GM12872 (cell line): Measurements from ENCODE around the gene KLKB1.

Experiments used
- CTCF ChIP-seq: IDR thresholded peaks from 3 replicates; pipeline ENCODE4 v1.5.1; 2011; ENCODE audit warnings: low read depth, mild to moderate bottlenecking, low read length, moderate library complexity; ENCODE audit not compliant: insufficient read depth

Gene KLKB1

GRCh38 chr4:186260117-186260503, 32.8 kb downstream of the KLKB1 start:
- no peak for TF ChIP-seq CTCF

GRCh38 chr4:186260504-186261448, 33.5 kb downstream of the KLKB1 start:
- no peak for TF ChIP-seq CTCF

- TF ChIP-seq CTCF = no peak
Observed at GRCh38 chr4:186264660-186265059, 37.4 kb downstream of the KLKB1 start.

- TF ChIP-seq CTCF = no peak
Observed at GRCh38 chr4:186265683-186266652, 38.7 kb downstream of the KLKB1 start, which contains the start of gene F11. TSS of gene F11 (plus strand) at chr4:186266189. CDS start at chr4:186267137, 948 bp downstream.

- TF ChIP-seq CTCF = no peak
Observed at GRCh38 chr4:186266729-186267456, 39.6 kb downstream of the KLKB1 start.

GRCh38 chr4:186271081-186271678, 43.9 kb downstream of the KLKB1 start:
- no peak for TF ChIP-seq CTCF
